ENCODE data around the gene POTEH.
"Not testable (repeated sequence)": the region's sequence is repeated elsewhere in the genome, so short reads cannot be mapped to it uniquely, and the experiment has no call there.

DNA sequence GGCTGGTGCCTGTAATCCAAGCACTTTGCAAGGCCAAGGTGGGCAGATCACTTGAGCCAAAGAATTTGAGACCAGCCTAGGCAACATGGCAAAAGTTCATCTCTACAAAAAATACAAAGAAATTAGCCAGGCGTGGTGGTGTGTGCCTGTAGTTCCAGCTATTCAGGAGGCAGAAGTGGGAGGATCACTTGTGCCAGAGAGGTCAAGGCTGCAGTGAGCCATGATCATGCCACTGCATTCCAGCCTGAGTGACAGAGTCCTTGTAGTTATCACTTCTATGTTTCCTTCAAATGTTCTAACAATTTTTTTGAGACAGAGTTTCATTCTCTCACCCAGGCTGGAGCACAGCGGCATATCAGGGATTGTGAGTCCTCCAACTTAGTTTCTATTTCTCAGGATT lies 36.6 kb upstream of the POTEH start:
- TF ChIP-seq CTCF (IDR thresholded peaks at IDR 0.05; ENCODE audit: low read depth, low read length, poor library complexity, severe bottlenecking); EZH2phosphoT487 (IDR thresholded peaks at IDR 0.05; ENCODE audit: borderline replicate concordance, low read length): not testable (repeated sequence)

All from DOHH2 (cell line).